GM18519 (cell line): Measurements from ENCODE around the gene TPO.
"Not testable (repeated sequence)": the region's sequence is repeated elsewhere in the genome, so short reads cannot be mapped to it uniquely, and the experiment has no call there.

Source experiments
- ATAC-seq: cut with Tn5 transposase; IDR thresholded peaks from one replicate; pipeline ENCODE4 v1.9.1; 2021; ENCODE audit warnings: mild to moderate bottlenecking, moderate library complexity; ENCODE audit not compliant: unreplicated experiment, low FRiP score

The TPO gene

GRCh38 chr2:1403565-1403964 is 9.7 kb upstream of the TPO start:
- no peak for ATAC-seq

- no peak for ATAC-seq
These were observed 8.1 kb upstream of the TPO start for GRCh38 chr2:1405124-1405523.

- ATAC-seq, result no peak
These were observed 7.3 kb upstream of the TPO start for GRCh38 chr2:1405967-1406366.

GRCh38 chr2:1406434-1406833 is 6.8 kb upstream of the TPO start:
- ATAC-seq, result no peak

GRCh38 chr2:1407950-1408675 is 5.2 kb upstream of the TPO start:
- ATAC-seq, result no peak

- no peak for ATAC-seq
These were observed 858 bp downstream of the TPO start for GRCh38 chr2:1414121-1414520.

GRCh38 chr2:1414901-1415300 is 1.6 kb downstream of the TPO start:
- not testable (repeated sequence) for ATAC-seq

- ATAC-seq, result no peak
These were observed 2.2 kb downstream of the TPO start for GRCh38 chr2:1415501-1415900.

GRCh38 chr2:1418566-1418965 is 5.3 kb downstream of the TPO start:
- ATAC-seq, result no peak

GRCh38 chr2:1420746-1421480 is 7.7 kb downstream of the TPO start:
- ATAC-seq, result no peak

- ATAC-seq, result no peak
These were observed 8.5 kb downstream of the TPO start for GRCh38 chr2:1421731-1422130.

- no peak for ATAC-seq
These were observed 8.9 kb downstream of the TPO start for GRCh38 chr2:1422131-1422530.

GRCh38 chr2:1422716-1423285 is 9.5 kb downstream of the TPO start:
- no peak for ATAC-seq

- no peak for ATAC-seq
These were observed 13.8 kb downstream of the TPO start for GRCh38 chr2:1427086-1427485.

GRCh38 chr2:1429895-1430294 is 16.6 kb downstream of the TPO start:
- ATAC-seq, result no peak

- ATAC-seq, result no peak
These were observed 17.2 kb downstream of the TPO start for GRCh38 chr2:1430491-1430890.

- no peak for ATAC-seq
These were observed 18.7 kb downstream of the TPO start for GRCh38 chr2:1431886-1432400.

- no peak for ATAC-seq
These were observed 19.5 kb downstream of the TPO start for GRCh38 chr2:1432726-1433125.

- no peak for ATAC-seq
These were observed 23.1 kb downstream of the TPO start for GRCh38 chr2:1436369-1436768.

GRCh38 chr2:1437101-1437500 is 23.8 kb downstream of the TPO start:
- no peak for ATAC-seq

GRCh38 chr2:1437537-1437936 is 24.3 kb downstream of the TPO start:
- no peak for ATAC-seq

GRCh38 chr2:1438972-1439371 is 25.7 kb downstream of the TPO start:
- ATAC-seq, result no peak
